Endometrial microvascular endothelial cells (primary cell): ENCODE results near the gene TMEM254. TPM values are rescaled to one million over a fixed set of nuclear protein-coding genes. Genes with fewer than 3 reads are reported as not detected.
"Not testable (repeated sequence)": the region's sequence is repeated elsewhere in the genome, so short reads cannot be mapped to it uniquely, and the experiment has no call there.

Source experiments
- in situ Hi-C: cut with HindIII; loops from 2 replicates; pipeline ENCODE4 v1.10.0; 2017; ENCODE audit warnings: low sequenced_read_pairs, low pct_unique_long_range_greater_than_20kb; ENCODE audit errors: inconsistent ontology term
- total RNA-seq: library from RNA; depleted of rRNA; stranded (reverse); fragments of >200 nt; gene quantifications from one replicate; pipeline ENCODE4 v1.2.3, GENCODE V29; 2015; ENCODE audit errors: inconsistent ontology term

The TMEM254 gene
- total RNA-seq, 1 donor from 2014 or later = 12.9 TPM

DNA sequence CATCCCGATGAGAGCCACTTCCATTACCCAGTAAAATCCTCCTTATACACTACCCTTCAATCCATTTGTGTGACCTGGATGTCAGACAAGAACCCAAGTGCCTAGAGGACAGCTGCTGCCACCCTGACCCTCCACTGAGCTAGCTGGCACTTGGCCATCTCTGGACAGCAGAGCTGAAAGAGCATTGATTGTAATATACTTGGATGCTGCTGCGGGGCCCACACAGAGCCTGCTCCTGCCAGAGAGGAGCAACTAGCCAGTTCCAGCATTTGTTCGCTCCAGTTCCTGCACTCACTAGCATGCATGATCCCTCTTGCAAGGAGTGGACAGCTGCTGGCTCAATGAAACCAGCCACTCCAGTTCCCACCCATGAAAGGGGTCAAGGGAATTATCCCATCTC is 8.4 kb upstream of the TMEM254 start:
- in situ Hi-C loops = no loop called here

- in situ Hi-C loops = no loop called here
These were observed 5.9 kb upstream of the TMEM254 start for GRCh38 chr10:80072584-80072983.

DNA sequence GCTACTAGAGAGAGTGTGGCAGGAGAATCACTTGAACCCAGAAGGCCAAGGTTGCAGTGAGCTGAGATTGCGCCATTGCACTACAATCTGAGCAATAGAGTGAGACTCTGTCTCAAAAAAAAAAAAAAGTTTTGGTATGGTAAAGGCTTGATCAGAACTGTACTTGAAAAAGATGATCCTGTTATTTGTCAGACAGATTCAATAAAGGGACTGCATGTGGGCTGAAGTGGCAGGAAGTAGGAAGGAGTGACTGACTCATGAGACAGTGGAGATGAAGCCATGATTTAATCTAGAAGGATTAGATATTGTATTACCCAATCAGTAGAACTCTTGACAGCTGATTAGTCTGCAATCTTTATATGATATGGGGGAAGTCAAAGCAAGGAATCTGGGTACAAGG is 2.7 kb upstream of the TMEM254 start:
- in situ Hi-C loops = no loop called here

GRCh38 chr10:80077869-80078447 is 507 bp upstream of the TMEM254 start:
- in situ Hi-C loops = no loop called here

DNA sequence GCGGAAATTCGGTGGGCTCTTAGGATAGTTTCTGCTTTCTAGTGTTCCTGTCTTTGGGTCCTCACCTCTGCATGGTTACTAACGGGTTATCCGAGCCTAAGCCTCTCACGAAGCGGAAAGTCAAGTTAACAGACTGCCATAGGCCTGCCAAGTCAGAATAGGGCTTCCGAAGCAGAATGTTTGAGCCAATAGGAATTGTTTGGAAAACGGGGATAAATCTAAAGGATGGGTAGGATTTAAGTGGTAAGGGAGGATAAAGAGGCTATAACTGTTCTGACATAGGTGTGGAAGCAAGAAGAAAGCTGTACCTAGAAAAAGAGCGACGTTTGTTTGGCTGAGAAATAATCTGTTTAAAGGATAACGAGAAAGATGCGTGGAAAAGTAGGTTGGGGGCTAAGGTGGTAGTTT is 851 bp downstream of the TMEM254 start:
- in situ Hi-C loops = no loop called here

DNA sequence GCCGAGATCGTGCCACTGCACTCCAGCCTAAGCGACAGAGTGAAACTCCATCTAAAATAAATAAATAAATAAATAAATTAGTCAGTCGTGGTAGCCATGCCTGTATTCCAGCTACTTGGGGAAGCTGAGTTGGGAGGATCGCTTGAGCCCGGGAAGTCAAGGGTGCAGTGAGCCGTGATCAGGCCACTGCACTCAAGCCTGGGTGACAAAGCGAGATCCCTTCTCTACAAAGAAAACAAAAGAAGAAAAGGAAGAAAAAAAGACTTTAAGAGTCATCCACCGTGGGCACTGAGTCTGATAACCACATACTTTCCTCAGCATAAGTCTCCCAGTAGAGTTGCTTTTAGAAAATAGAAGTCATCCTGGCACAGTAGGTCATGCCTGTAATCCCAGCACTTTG is 2.6 kb downstream of the TMEM254 start:
- in situ Hi-C loops = no loop called here

- in situ Hi-C loops = no loop called here
These were observed 3.6 kb downstream of the TMEM254 start for GRCh38 chr10:80081801-80082750.

GRCh38 chr10:80090121-80090520 is 11.7 kb downstream of the TMEM254 start:
- in situ Hi-C loops = no loop called here

DNA sequence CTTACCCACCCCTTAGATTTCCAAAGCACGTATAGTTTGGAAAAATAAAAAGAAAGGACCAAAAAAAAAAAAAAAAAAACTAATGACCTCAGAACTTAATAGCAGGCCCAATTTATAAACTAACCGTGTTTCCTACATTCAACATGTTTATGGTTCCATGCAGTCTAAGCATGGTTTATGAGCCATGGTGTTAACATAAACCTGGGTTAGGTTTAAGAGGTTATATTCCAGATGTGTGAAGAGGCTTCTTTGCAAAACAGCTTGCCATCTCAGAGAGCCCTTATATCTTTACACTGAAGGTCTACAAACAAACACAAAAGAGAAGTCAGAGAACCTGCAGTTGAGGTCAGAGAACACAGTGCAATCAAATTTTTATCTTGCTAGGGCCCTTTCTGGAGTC is 15.8 kb downstream of the TMEM254 start:
- in situ Hi-C loops = no loop called here

DNA sequence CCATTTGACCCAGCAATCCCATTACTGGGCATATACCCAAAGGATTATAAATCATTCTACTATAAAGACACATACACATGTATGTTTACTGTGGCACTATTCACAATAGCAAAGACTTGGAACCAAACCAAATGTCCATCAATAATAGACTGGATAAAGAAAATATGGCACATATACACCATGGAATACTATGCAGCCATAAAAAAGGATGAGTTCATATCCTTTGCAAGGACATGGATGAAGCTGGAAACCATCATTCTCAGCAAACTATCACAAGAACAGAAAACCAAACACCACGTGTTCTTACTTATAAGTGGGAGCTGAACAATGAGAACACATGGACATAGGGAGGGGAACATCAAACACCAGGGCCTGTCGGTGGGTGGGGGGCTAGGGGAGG is 19.8 kb downstream of the TMEM254 start:
- in situ Hi-C loops = not testable (repeated sequence)

DNA sequence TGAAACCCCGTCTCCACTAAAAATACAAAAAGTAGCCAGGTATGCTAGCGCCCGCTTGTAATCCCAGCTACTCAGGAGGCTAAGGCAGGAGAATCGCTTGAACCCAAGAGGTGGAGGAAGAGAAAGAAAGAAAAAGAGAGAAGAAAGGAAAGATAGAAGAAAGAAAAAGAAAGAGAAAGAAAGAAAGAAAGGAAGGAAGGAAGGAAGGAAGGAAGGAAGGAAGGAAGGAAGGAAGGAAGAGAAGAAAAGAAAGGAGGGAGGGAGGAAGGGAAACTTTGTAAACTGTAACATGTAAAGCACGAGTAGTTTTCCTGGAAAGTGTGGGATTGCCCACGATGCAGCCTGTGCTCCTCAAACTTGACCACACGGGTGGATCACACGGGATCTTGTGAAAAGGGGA is 20.8 kb downstream of the TMEM254 start:
- in situ Hi-C loops = not testable (repeated sequence)

DNA sequence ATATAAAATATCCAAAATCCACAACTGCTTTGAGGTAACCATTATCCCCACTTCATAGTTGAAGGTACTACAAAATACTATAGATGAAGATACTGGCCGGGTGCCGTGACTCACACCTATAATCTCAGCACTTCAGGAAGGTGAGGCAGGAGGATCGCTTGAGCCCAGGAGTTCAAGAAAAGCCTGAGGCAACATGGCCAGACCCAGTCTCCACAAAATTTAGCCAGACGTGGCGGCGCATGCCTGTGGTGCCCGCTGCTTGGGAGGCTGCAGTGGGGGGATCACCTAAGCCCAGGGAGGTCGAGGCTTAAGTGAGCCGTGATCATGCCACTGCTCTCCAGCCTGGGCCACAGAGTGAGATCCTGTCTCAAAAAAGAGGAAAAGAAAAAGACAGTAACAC is 21.7 kb downstream of the TMEM254 start:
- in situ Hi-C loops = no loop called here

DNA sequence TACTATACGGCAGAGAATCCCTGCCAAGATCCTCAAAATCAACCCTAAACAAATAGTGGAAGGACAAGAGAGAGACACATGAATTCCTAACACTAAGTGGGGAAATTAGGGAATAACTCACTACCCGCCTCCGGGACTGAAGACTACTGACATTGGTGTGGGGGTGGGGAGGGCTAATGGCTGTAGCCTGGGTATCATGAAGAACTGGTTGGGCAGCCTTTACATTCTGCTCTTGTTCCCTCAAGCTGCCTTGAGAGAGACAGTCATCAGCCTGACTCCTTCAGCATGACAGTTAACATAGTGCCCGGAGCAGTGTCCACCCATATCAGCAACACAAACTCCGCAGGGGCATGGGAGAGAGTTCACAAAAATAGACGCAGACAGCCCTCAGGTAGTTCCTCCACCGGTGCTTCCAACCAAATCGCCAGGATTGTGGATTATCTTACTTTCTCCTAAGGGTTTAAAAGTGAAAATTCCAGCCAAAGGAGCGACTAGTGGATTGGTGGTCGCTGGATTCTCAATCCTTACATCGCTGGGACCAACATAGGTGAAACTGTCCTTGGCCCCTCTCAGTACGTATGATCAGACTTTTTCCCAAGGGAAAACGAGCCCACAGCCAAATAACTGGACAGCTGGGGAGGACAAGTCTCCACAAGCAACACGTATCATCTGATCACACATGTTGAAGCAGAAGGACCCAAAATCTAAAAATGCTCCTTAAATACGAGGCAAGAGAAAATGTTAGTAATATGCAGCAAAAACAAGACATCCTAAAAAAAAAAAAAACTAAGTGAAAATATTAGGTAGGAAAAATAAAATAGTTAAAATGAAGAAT is 22.6 kb downstream of the TMEM254 start:
- in situ Hi-C loops = no loop called here

DNA sequence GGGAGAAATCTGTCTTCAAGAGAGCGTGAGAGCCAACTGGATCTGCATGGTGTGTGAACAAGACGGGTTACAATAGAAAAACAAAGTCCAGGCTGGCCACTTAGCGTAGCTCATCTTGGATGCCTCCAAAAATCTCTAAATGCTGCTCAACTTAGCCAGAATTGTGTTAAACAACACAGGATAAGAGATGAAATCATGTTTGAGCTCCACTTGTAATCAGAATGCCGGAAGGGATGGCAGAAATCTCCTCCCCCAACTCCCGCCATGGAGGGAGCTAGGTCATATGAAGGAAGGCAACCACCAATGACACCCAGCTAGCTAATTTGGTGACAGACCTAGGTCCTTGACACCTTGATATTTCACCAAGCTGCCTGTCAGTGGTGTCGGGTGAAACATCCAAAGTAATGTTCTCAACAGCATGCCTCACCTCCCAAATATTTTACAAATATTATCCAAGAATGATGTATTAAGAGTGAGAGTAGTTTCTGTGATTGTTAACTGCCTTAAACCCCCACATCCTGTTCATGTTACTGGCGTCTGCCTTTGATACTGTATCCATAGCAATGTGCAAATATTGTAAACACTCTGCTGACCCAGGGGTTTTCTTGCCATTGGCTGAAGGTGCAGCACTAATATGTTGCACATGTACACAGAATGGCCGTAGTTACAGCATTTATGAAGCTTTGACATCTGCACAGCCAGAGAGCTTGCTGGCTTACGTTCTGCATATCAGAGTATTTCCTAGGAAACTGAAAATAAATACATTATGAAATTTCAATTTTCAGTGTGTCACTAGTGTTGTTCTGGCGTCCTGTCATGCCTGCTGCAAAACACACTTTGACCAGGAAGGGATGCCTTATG is 25.8 kb downstream of the TMEM254 start:
- in situ Hi-C loops = no loop called here

DNA sequence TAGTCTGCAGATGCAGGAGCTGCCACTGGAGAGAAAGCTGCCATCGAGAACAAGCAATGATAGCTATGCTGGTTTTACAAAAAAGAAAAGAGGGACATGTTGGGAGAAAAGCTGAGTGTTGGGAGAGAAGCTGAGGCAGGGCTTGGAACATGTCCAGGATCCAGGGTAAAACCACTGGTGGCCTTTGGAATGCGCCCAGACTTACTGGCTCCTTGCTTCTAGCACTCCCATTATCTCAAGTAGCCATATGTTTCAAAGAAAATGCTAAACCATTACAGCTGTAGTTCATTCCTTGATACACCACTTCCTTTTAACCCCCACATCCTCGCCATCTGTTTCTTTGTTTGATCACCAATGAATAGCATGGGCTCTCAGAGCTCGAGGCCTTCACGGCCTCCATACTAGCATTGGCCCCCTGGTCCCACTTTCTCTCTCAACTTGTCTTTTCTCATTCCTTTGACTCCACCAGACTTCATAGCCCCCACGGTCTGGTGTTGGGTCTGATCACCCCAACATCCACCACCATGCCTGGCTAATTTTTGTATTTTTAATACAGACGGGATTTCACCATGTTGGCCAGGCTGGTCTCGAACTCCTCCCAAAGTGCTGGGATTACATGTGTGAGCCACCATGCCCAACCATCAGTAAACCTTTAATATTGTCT is 30.2 kb downstream of the TMEM254 start:
- in situ Hi-C loops = no loop called here

GRCh38 chr10:80110986-80111385 is 32.5 kb downstream of the TMEM254 start:
- in situ Hi-C loops = no loop called here

DNA sequence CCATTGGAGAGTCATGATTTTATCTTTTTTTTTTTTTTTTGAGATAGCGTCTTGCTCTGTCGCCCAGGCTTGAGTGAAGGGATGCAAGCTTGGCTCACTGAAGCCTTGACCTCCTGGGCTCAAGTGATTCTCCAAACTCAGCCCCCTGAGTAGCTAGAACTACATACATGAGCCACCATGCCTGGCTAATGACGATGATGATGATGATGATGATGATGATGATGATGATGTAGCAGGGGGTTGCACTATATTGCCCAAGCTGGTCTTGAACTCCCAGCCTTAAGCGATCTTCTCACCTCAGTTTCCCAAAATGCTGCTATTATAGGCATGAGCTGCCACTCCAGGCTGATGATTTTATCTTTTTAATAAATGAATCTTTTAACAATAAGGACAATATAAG is 40.2 kb downstream of the TMEM254 start:
- in situ Hi-C loops = no loop called here

DNA sequence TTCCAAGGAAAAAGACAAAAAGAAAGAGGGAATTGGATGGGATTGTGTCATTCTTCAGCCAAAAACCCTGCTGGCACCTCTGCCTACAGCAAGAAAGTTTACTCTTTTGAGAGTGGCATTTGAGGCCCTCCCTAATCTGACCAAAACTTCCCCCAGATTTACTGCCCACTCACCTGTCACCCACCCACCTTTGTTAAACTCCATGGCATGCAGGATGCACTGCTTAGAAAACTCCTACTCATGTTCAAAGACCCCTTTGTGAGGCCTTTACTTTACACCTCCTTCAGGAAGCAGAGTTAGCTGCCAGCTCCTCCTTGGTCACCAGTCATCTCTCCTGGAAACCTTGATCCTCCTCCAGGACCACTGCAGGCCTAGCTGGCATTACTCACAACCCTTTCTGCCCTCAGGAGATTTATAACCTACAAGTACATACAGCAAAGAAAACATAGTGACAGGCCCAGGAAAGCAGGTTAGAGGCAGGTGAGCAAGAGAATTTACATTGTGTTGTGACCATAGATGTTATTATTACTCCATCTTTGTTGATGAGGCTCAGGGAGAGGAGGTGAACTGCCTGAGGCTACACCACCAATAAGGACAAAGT is 43.7 kb downstream of the TMEM254 start:
- in situ Hi-C loops = no loop called here
